ENCODE measurements around the gene NFATC2. TPM values are rescaled to one million over a fixed set of nuclear protein-coding genes. Genes with fewer than 3 reads are reported as not detected.

Gene NFATC2
- total and polyA plus RNA-seq, 2 experiments from 2014 or later, result 4.9 to 8.3 TPM

DNA sequence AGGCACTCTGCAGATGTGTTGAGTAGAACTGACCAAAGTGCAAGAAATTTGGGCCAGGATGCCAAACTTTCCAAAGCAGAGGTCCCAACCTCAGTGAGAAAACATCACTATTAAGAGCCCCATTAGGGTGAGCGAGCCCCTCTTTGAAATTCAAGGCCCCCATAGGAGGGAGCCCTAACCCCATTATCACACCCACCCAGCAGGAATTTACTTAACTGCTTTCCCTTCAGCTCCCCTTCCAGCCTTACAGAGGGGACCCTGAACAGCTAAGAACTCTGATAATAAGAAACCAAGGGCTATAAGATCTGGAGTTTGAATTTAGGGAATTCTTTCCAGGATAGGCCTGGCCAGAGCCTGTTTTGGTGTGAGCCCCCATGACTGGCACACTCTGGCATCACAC is 130.6 kb downstream of the NFATC2 start:
- H3K27me3 ChIP-seq, result no peaks in the 10 kb centered on the region
- H3K4me1 ChIP-seq (ENCODE audit: insufficient read depth), result peaks cover 4% of the 10 kb centered on the region
- no peaks in the 10 kb centered on the region for H3K9me2 ChIP-seq (replicated peaks; ENCODE audit: insufficient read depth)
- H3K27ac ChIP-seq, result peak overlapping the region; percentile 23
- no peaks in the 10 kb centered on the region for H3K9me3 ChIP-seq (ENCODE audit: low read depth)
- no peak for DNase-seq (ENCODE audit: low spot score)
- TF ChIP-seq EZH2 (IDR thresholded peaks at IDR 0.05; ENCODE audit: borderline replicate concordance) (no peak), CTCF (IDR thresholded peaks at IDR 0.05; ENCODE audit: poor library complexity) (no peak), EZH2phosphoT487 (IDR thresholded peaks at IDR 0.05; ENCODE audit: low read depth, severe bottlenecking, unreplicated experiment) (no peak)
- H3K4me3 ChIP-seq, result no peak overlapping the region
- no peak overlapping the region for H2AFZ ChIP-seq
- H3K79me2 ChIP-seq, result no peaks in the 10 kb centered on the region
- no peaks in the 10 kb centered on the region for H3K36me3 ChIP-seq (replicated peaks; ENCODE audit: insufficient read depth, low read depth)
- no peak overlapping the region for H3K4me2 ChIP-seq
- 100% methylated on average over 1 of the region's 1 CpG for WGBS (ENCODE audit: low lambda C conversion rate, missing lambda C conversion rate)
- H4K20me1 ChIP-seq (ENCODE audit: insufficient read depth, poor library complexity, severe bottlenecking), result no peaks in the 10 kb centered on the region

DNA sequence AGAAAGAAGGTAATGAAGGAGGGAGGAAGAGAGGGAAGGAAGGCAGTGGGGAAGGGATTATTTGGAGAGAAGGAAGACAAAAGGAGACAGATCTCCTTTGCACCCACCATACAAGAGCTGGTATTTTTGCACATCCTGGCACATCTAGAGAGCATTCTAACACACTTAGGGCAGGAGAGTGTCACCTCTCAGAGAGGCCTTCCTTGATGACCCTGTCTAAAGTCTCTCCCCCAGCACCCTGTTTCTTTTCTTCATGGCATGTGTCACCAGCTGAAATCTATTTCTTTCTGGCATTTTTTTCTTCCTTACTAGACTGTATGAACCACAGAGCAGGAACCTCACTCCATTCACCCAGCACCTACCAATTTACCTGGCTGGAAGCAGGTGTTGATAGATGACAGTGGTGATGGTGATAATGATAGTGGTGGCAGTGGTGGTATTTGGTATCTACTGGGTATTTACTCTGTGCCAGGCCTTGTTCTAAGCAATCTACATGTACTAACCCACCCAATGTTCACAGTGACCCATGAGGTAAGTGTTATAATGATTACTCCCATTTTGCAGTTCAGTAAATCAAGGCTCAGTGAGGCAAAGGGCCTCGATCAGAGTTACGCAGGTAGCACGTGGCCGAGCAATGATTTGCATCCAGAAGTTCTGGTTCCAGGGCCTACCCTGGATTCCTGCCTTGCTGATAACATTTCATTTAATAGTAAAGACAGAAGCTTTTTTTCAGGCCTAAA is 131.8 kb downstream of the NFATC2 start:
- no peak overlapping the region for H3K4me3 ChIP-seq
- H2AFZ ChIP-seq, result no peak overlapping the region
- H3K27ac ChIP-seq, result no peak overlapping the region
- peaks cover 4% of the 10 kb centered on the region for H3K4me1 ChIP-seq (ENCODE audit: insufficient read depth)
- no peaks in the 10 kb centered on the region for H3K27me3 ChIP-seq
- 96% methylated on average over 4 of the region's 4 CpGs for WGBS (ENCODE audit: low lambda C conversion rate, missing lambda C conversion rate)
- no peaks in the 10 kb centered on the region for H3K9me2 ChIP-seq (replicated peaks; ENCODE audit: insufficient read depth)
- H3K36me3 ChIP-seq (replicated peaks; ENCODE audit: insufficient read depth, low read depth), result no peaks in the 10 kb centered on the region
- H3K9me3 ChIP-seq (ENCODE audit: low read depth), result no peaks in the 10 kb centered on the region
- H3K4me2 ChIP-seq, result no peak overlapping the region
- no peaks in the 10 kb centered on the region for H4K20me1 ChIP-seq (ENCODE audit: insufficient read depth, poor library complexity, severe bottlenecking)
- TF ChIP-seq CTCF (IDR thresholded peaks at IDR 0.05; ENCODE audit: poor library complexity), result no peak
- no peak for TF ChIP-seq EZH2 (IDR thresholded peaks at IDR 0.05; ENCODE audit: borderline replicate concordance)
- TF ChIP-seq EZH2phosphoT487 (IDR thresholded peaks at IDR 0.05; ENCODE audit: low read depth, severe bottlenecking, unreplicated experiment), result no peak
- no peak for DNase-seq (ENCODE audit: low spot score)
- no peaks in the 10 kb centered on the region for H3K79me2 ChIP-seq

DNA sequence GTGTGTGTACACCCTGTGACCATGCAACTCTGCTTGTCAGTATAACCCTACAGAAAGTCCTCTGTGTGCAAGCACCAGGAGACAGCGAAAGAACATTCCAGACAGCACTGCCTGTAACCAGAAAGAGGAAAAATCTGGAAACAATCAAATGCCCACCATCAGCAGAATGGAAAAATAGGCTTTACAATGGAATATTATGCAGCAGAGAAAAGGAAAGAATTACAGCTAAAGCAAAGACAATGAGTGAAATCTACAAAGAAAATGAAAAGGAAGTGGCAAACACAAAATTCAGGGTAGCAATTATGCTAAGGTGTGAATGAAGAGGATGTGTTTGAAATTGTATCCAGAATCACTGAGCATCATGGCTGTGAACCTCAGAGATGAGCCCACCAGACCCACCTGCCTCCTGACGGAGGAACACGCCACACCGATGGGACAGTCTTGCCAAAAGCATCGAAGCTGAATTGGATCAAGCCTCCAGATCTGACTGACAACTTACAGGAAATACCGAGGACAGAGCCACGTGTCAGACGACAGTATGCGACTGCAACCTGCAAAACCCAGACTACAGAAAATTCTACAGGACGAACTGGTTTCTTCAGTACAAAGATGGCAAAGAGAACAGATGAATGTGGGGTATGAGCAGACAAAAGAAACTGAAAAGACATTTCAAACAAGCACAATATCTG is 133.2 kb downstream of the NFATC2 start:
- WGBS (ENCODE audit: low lambda C conversion rate, missing lambda C conversion rate), result 84% methylated on average over 10 of the region's 10 CpGs

More for the DNA sequence above, 133.2 kb downstream of the NFATC2 start:
- Histone ChIP-seq H2AFZ (no peak overlapping the region), H3K79me2 (no peaks in the 10 kb centered on the region), H3K36me3 (replicated peaks; ENCODE audit: insufficient read depth, low read depth) (no peaks in the 10 kb centered on the region), H3K9me3 (ENCODE audit: low read depth) (no peaks in the 10 kb centered on the region), H3K4me2 (no peak overlapping the region), H4K20me1 (ENCODE audit: insufficient read depth, poor library complexity, severe bottlenecking) (no peaks in the 10 kb centered on the region), H3K9me2 (replicated peaks; ENCODE audit: insufficient read depth) (no peaks in the 10 kb centered on the region), H3K27ac (no peak overlapping the region), H3K4me1 (ENCODE audit: insufficient read depth) (peaks cover 4% of the 10 kb centered on the region), H3K4me3 (no peak overlapping the region), H3K27me3 (no peaks in the 10 kb centered on the region)
- TF ChIP-seq EZH2phosphoT487 (IDR thresholded peaks at IDR 0.05; ENCODE audit: low read depth, severe bottlenecking, unreplicated experiment) (no peak), EZH2 (IDR thresholded peaks at IDR 0.05; ENCODE audit: borderline replicate concordance) (no peak), CTCF (IDR thresholded peaks at IDR 0.05; ENCODE audit: poor library complexity) (no peak)
- DNase-seq (ENCODE audit: low spot score), result no peak
